ENCODE measurements around the gene SBF2.

The SBF2 gene

DNA sequence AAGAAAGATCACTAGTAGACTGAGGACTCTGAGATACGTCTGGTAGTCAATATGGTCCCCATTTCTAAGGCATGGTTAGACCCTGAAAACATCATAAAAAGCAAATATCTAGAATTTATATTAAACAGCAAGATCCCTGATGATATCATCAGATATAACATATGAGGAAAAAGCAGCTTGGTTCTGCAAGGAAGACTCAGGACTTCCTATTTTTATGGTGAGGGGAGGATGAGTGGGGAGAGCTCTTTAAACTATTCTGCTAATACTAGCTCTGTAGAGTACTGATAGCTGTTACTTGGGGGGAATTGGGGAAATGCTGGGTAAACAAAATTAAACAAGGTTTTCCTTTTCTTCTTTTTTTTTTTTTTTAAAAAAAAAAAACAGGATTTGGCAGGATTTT is 394.3 kb downstream of the SBF2 start:
- no peak overlapping the region for H3K4me3 ChIP-seq (ENCODE audit: low read depth, low read length)
- no peak for DNase-seq (ENCODE audit: low read depth)
- TF ChIP-seq, protein P1, sequence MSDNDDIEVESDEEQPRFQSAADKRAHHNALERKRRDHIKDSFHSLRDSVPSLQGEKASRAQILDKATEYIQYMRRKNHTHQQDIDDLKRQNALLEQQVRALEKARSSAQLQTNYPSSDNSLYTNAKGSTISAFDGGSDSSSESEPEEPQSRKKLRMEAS (IDR thresholded peaks at IDR 0.05; ENCODE audit: low read depth, low read length) = no peak
- TF ChIP-seq, protein P2, sequence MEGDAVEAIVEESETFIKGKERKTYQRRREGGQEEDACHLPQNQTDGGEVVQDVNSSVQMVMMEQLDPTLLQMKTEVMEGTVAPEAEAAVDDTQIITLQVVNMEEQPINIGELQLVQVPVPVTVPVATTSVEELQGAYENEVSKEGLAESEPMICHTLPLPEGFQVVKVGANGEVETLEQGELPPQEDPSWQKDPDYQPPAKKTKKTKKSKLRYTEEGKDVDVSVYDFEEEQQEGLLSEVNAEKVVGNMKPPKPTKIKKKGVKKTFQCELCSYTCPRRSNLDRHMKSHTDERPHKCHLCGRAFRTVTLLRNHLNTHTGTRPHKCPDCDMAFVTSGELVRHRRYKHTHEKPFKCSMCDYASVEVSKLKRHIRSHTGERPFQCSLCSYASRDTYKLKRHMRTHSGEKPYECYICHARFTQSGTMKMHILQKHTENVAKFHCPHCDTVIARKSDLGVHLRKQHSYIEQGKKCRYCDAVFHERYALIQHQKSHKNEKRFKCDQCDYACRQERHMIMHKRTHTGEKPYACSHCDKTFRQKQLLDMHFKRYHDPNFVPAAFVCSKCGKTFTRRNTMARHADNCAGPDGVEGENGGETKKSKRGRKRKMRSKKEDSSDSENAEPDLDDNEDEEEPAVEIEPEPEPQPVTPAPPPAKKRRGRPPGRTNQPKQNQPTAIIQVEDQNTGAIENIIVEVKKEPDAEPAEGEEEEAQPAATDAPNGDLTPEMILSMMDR (IDR thresholded peaks at IDR 0.05; ENCODE audit: low read depth, low read length) = no peak
- TF ChIP-seq POLR2A (IDR thresholded peaks at IDR 0.05; ENCODE audit: extremely low read depth, insufficient read length) (no peak), MYC (IDR thresholded peaks at IDR 0.05; ENCODE audit: low read depth, low read length) (no peak)

DNA sequence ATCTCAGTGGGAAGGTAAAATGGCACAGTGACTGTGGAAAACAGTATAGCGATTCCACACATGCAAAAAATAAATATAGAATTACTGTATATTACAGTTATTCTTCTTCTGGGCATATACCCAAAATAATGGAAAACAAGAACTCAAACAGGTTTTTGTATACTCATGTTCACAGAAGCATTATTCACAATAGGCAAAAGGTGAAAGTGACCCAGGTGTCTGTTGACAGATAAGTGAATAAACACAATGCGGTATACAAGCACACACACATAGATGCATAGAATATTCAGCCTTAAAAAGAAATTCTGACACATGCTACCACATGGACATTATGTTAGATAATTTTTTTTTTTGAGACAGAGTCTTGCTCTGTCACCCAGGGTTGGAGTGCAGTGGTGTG is 397.1 kb downstream of the SBF2 start:
- TF ChIP-seq, protein P1 (IDR thresholded peaks at IDR 0.05; ENCODE audit: low read depth, low read length) = no peak
- TF ChIP-seq POLR2A (IDR thresholded peaks at IDR 0.05; ENCODE audit: extremely low read depth, insufficient read length) = no peak
- TF ChIP-seq, protein P2 (IDR thresholded peaks at IDR 0.05; ENCODE audit: low read depth, low read length) = no peak
- no peak for TF ChIP-seq MYC (IDR thresholded peaks at IDR 0.05; ENCODE audit: low read depth, low read length)
- DNase-seq (ENCODE audit: low read depth) = no peak
- H3K4me3 ChIP-seq (ENCODE audit: low read depth, low read length) = no peak overlapping the region

DNA sequence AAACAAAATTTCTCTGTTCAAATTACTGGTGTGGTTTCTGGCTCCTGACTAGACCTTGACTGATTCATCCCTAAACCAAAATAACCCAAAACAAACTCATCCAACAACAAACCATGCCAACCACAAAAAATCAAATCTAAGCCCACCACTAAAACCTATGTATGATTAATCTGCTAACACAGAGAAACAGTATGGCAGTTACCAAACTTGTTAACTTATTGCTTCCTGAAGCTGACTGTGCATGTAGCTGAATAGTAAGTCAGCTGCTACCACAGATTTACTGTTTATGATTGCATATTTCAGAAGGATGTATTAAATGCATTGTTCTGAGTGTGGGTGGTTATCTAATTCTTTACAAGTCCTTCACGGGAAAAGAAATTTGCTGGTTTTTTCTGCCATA is 399.0 kb downstream of the SBF2 start:
- no peak overlapping the region for H3K4me3 ChIP-seq (ENCODE audit: low read depth, low read length)
- no peak for DNase-seq (ENCODE audit: low read depth)
- TF ChIP-seq, protein P1 (IDR thresholded peaks at IDR 0.05; ENCODE audit: low read depth, low read length) = no peak
- TF ChIP-seq, protein P2 (IDR thresholded peaks at IDR 0.05; ENCODE audit: low read depth, low read length) = no peak
- TF ChIP-seq MYC (IDR thresholded peaks at IDR 0.05; ENCODE audit: low read depth, low read length) = no peak
- no peak for TF ChIP-seq POLR2A (IDR thresholded peaks at IDR 0.05; ENCODE audit: extremely low read depth, insufficient read length)

DNA sequence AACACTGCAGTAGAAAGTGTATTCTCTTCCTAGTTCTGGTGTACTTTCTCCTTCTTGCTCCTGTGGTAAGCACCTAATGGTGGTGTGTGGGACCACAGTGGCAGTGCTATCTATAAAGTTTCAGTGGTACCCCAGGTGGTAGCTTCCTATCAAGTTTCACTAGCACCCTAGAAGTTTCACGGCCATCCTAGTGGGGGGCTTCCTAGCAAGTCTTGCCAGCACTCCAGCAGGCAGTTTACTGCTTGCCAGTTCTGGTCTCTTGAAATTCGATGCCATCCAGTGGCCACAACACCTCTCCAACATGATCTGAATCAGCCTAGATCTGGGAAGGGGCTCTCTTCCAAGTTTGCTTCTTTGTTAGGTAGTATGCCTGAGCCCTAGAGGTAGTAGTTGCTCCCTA is 400.5 kb downstream of the SBF2 start:
- DNase-seq (ENCODE audit: low read depth) = no peak
- H3K4me3 ChIP-seq (ENCODE audit: low read depth, low read length) = no peak overlapping the region
- TF ChIP-seq, protein P1 (IDR thresholded peaks at IDR 0.05; ENCODE audit: low read depth, low read length) = no peak
- no peak for TF ChIP-seq MYC (IDR thresholded peaks at IDR 0.05; ENCODE audit: low read depth, low read length)
- TF ChIP-seq, protein P2 (IDR thresholded peaks at IDR 0.05; ENCODE audit: low read depth, low read length) = no peak
- TF ChIP-seq POLR2A (IDR thresholded peaks at IDR 0.05; ENCODE audit: extremely low read depth, insufficient read length) = no peak

DNA sequence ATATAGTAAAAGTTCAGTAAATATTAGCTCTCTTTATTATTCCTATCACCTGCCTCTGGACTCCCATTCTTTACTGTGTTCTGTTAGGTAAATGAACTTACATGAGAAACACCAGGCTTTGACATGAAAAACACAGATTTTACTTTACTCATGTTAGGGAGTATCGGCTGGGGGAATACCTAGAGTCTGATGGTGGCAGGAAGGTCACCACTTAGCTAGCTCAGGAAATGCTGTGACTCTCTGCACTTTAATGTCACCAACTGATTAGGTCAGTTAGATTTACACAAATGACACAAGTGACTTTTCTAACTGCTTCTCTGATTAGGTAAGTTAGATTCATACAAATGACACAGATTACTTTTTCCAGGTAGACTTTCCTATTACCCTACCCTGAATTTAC is 405.1 kb downstream of the SBF2 start:
- TF ChIP-seq, protein P2 (IDR thresholded peaks at IDR 0.05; ENCODE audit: low read depth, low read length) = no peak
- TF ChIP-seq POLR2A (IDR thresholded peaks at IDR 0.05; ENCODE audit: extremely low read depth, insufficient read length) (no peak), MYC (IDR thresholded peaks at IDR 0.05; ENCODE audit: low read depth, low read length) (no peak)
- TF ChIP-seq, protein P1 (IDR thresholded peaks at IDR 0.05; ENCODE audit: low read depth, low read length) = no peak
- no peak overlapping the region for H3K4me3 ChIP-seq (ENCODE audit: low read depth, low read length)
- no peak for DNase-seq (ENCODE audit: low read depth)

DNA sequence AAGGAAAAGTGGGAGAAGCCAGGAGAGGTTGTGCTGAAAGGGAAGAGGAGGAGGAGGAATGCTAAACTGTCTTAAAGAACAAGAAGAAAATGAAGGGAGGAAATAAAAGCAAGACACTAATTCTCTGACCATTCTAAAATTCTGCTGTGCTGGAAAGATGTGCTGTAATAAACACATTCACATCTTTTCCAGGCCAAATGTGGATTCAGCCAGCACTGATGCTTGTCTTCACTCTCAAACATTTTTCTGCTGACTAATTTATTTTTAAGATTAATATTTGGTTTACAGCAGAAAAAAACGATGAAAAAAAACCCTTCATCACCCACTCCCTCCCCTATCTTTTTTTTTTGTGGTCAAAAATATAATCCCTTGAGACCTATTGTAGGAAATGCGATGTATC is 406.5 kb downstream of the SBF2 start:
- H3K4me3 ChIP-seq (ENCODE audit: low read depth, low read length) = no peak overlapping the region
- TF ChIP-seq, protein P1 (IDR thresholded peaks at IDR 0.05; ENCODE audit: low read depth, low read length) = no peak
- TF ChIP-seq POLR2A (IDR thresholded peaks at IDR 0.05; ENCODE audit: extremely low read depth, insufficient read length) (no peak), MYC (IDR thresholded peaks at IDR 0.05; ENCODE audit: low read depth, low read length) (no peak)
- TF ChIP-seq, protein P2 (IDR thresholded peaks at IDR 0.05; ENCODE audit: low read depth, low read length) = no peak
- no peak for DNase-seq (ENCODE audit: low read depth)
